IPS-15b (cell line): ENCODE measurements around the gene PPP3CB.

ENCODE experiments used
- H3K27me3 ChIP-seq: one replicate; pipeline ENCODE4 v1.6.1; 2013; ENCODE audit warnings: low read length; ENCODE audit not compliant: control insufficient read depth, insufficient read depth
- H3K36me3 ChIP-seq: one replicate; pipeline ENCODE4 v1.6.1; 2013; ENCODE audit warnings: low read length; ENCODE audit not compliant: control insufficient read depth, insufficient read depth
- H3K4me1 ChIP-seq: one replicate; pipeline ENCODE4 v1.6.1; 2013; ENCODE audit warnings: mild to moderate bottlenecking, low read length; ENCODE audit not compliant: control insufficient read depth, insufficient read depth
- H3K4me3 ChIP-seq: one replicate; pipeline ENCODE4 v1.5.1; 2013; ENCODE audit warnings: low read depth, low read length
- H3K9ac ChIP-seq: one replicate; pipeline ENCODE4 v1.6.1; 2013; ENCODE audit warnings: low read depth, mild to moderate bottlenecking, low read length
- H3K9me3 ChIP-seq: one replicate; pipeline ENCODE4 v1.6.1; 2013; ENCODE audit warnings: mild to moderate bottlenecking, low read length; ENCODE audit not compliant: control insufficient read depth, insufficient read depth

Gene PPP3CB

DNA sequence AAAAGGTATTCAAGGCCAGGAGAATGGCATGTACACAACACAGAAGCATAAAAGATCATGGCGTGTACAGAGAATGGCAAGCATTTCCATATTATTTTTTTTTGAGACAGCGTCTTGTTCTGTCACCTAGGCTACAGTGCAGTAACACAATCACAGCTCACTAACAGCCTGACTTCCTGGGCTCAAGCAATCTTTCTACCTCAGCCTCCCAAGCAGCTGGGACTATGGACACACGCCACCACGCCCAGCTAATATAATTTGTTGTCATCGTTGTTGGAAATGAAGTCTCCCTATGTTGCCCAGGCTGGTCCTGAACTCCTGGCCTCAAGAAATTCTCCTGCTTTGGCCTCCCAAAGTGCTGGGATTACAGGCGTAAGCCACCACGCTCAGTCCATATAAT is 109.2 kb downstream of the PPP3CB start:
- Histone ChIP-seq H3K36me3 (peaks cover 8% of the 10 kb centered on the region), H3K4me3 (no peak overlapping the region)

More for the DNA sequence above, 109.2 kb downstream of the PPP3CB start:
- no peak overlapping the region for H3K9ac ChIP-seq
- no peaks in the 10 kb centered on the region for H3K27me3 ChIP-seq
- H3K9me3 ChIP-seq: no peaks in the 10 kb centered on the region
- no peaks in the 10 kb centered on the region for H3K4me1 ChIP-seq
